IPS-15b (cell line): ENCODE data around the gene HDDC2.
"Not testable (repeated sequence)": the region's sequence is repeated elsewhere in the genome, so short reads cannot be mapped to it uniquely, and the experiment has no call there.

Experiments used
- H3K27me3 ChIP-seq: one replicate; pipeline ENCODE4 v1.6.1; 2013; ENCODE audit warnings: low read length; ENCODE audit not compliant: control insufficient read depth, insufficient read depth
- H3K36me3 ChIP-seq: one replicate; pipeline ENCODE4 v1.6.1; 2013; ENCODE audit warnings: low read length; ENCODE audit not compliant: control insufficient read depth, insufficient read depth
- H3K4me1 ChIP-seq: one replicate; pipeline ENCODE4 v1.6.1; 2013; ENCODE audit warnings: mild to moderate bottlenecking, low read length; ENCODE audit not compliant: control insufficient read depth, insufficient read depth
- H3K4me3 ChIP-seq: one replicate; pipeline ENCODE4 v1.5.1; 2013; ENCODE audit warnings: low read depth, low read length
- H3K9ac ChIP-seq: one replicate; pipeline ENCODE4 v1.6.1; 2013; ENCODE audit warnings: low read depth, mild to moderate bottlenecking, low read length
- H3K9me3 ChIP-seq: one replicate; pipeline ENCODE4 v1.6.1; 2013; ENCODE audit warnings: mild to moderate bottlenecking, low read length; ENCODE audit not compliant: control insufficient read depth, insufficient read depth

Gene HDDC2

GRCh38 chr6:125303512-125303854 is 1.7 kb upstream of the HDDC2 start:
- Histone ChIP-seq H3K4me1 (no peaks in the 10 kb centered on the region), H3K9ac (no peak overlapping the region), H3K36me3 (no peaks in the 10 kb centered on the region), H3K9me3 (no peaks in the 10 kb centered on the region), H3K4me3 (no peak overlapping the region), H3K27me3 (no peaks in the 10 kb centered on the region)

- Histone ChIP-seq H3K36me3 (peaks cover 2% of the 10 kb centered on the region), H3K9me3 (no peaks in the 10 kb centered on the region), H3K27me3 (no peaks in the 10 kb centered on the region), H3K4me1 (no peaks in the 10 kb centered on the region), H3K4me3 (no peak overlapping the region), H3K9ac (no peak overlapping the region)
Observed at GRCh38 chr6:125302840-125303511, 1.2 kb upstream of the HDDC2 start.

GRCh38 chr6:125300992-125301434 is 754 bp downstream of the HDDC2 start:
- Histone ChIP-seq H3K27me3 (no peaks in the 10 kb centered on the region), H3K36me3 (peaks cover 5% of the 10 kb centered on the region), H3K9me3 (no peaks in the 10 kb centered on the region), H3K4me3 (peak overlapping the region; percentile 73), H3K9ac (peak overlapping the region; percentile 90), H3K4me1 (no peaks in the 10 kb centered on the region)

GRCh38 chr6:125299257-125299656 is 2.5 kb downstream of the HDDC2 start:
- H3K4me1 ChIP-seq = no peaks in the 10 kb centered on the region
- no peak overlapping the region for H3K4me3 ChIP-seq
- H3K9ac ChIP-seq = no peak overlapping the region
- peaks cover 5% of the 10 kb centered on the region for H3K36me3 ChIP-seq
- H3K9me3 ChIP-seq = no peaks in the 10 kb centered on the region
- H3K27me3 ChIP-seq = no peaks in the 10 kb centered on the region

GRCh38 chr6:125296471-125296870 is 5.3 kb downstream of the HDDC2 start:
- Histone ChIP-seq H3K4me1 (no peaks in the 10 kb centered on the region), H3K27me3 (no peaks in the 10 kb centered on the region), H3K36me3 (peaks cover 5% of the 10 kb centered on the region), H3K4me3 (no peak overlapping the region), H3K9me3 (no peaks in the 10 kb centered on the region), H3K9ac (no peak overlapping the region)

- no peak overlapping the region for H3K9ac ChIP-seq
- H3K9me3 ChIP-seq = no peaks in the 10 kb centered on the region
- peaks cover 5% of the 10 kb centered on the region for H3K36me3 ChIP-seq
- no peak overlapping the region for H3K4me3 ChIP-seq
- no peaks in the 10 kb centered on the region for H3K27me3 ChIP-seq
- no peaks in the 10 kb centered on the region for H3K4me1 ChIP-seq
Observed at GRCh38 chr6:125294925-125295324, 6.8 kb downstream of the HDDC2 start.

- H3K4me3 ChIP-seq = no peak overlapping the region
- no peak overlapping the region for H3K9ac ChIP-seq
- H3K9me3 ChIP-seq = no peaks in the 10 kb centered on the region
- H3K27me3 ChIP-seq = no peaks in the 10 kb centered on the region
- peaks cover 5% of the 10 kb centered on the region for H3K36me3 ChIP-seq
- no peaks in the 10 kb centered on the region for H3K4me1 ChIP-seq
Observed at GRCh38 chr6:125294036-125294435, 7.7 kb downstream of the HDDC2 start.

GRCh38 chr6:125293587-125293986 is 8.2 kb downstream of the HDDC2 start:
- Histone ChIP-seq H3K4me1 (no peaks in the 10 kb centered on the region), H3K36me3 (peaks cover 5% of the 10 kb centered on the region), H3K9me3 (no peaks in the 10 kb centered on the region), H3K9ac (no peak overlapping the region), H3K27me3 (no peaks in the 10 kb centered on the region), H3K4me3 (no peak overlapping the region)

- Histone ChIP-seq H3K4me1 (no peaks in the 10 kb centered on the region), H3K9me3 (no peaks in the 10 kb centered on the region), H3K4me3 (no peak overlapping the region), H3K9ac (no peak overlapping the region), H3K36me3 (no peaks in the 10 kb centered on the region), H3K27me3 (no peaks in the 10 kb centered on the region)
Observed at GRCh38 chr6:125287718-125288117, 14.0 kb downstream of the HDDC2 start.

GRCh38 chr6:125285936-125286335 is 15.8 kb downstream of the HDDC2 start:
- Histone ChIP-seq H3K27me3 (no peaks in the 10 kb centered on the region), H3K4me1 (no peaks in the 10 kb centered on the region), H3K4me3 (no peak overlapping the region), H3K36me3 (no peaks in the 10 kb centered on the region), H3K9me3 (no peaks in the 10 kb centered on the region), H3K9ac (no peak overlapping the region)

- H3K9me3 ChIP-seq = no peaks in the 10 kb centered on the region
Observed at GRCh38 chr6:125285353-125285752, 16.4 kb downstream of the HDDC2 start.

GRCh38 chr6:125282470-125282869 is 19.3 kb downstream of the HDDC2 start:
- not testable (repeated sequence) for H3K9ac ChIP-seq, H3K36me3 ChIP-seq, H3K27me3 ChIP-seq, H3K4me3 ChIP-seq, H3K9me3 ChIP-seq, H3K4me1 ChIP-seq

More at GRCh38 chr6:125285353-125285752, 16.4 kb downstream of the HDDC2 start:
- no peaks in the 10 kb centered on the region for H3K36me3 ChIP-seq
- no peaks in the 10 kb centered on the region for H3K4me1 ChIP-seq
- no peaks in the 10 kb centered on the region for H3K27me3 ChIP-seq
- H3K4me3 ChIP-seq = no peak overlapping the region
- no peak overlapping the region for H3K9ac ChIP-seq
